ENCODE results near the gene CGB2. TPM values are rescaled to one million over a fixed set of nuclear protein-coding genes. Genes with fewer than 3 reads are reported as not detected.
"Not testable (repeated sequence)": the region's sequence is repeated elsewhere in the genome, so short reads cannot be mapped to it uniquely, and the experiment has no call there.

The CGB2 gene
- total RNA-seq, 1 experiment from 2014 or later = 0.77 TPM

- H3K4me2 ChIP-seq (ENCODE audit: insufficient read depth, insufficient read length, low read length); H3K9me3 Mint-ChIP-seq; H3K27ac Mint-ChIP-seq; H3K4ac ChIP-seq (ENCODE audit: low read depth, low read length); H3K79me1 ChIP-seq (ENCODE audit: insufficient read depth, low read depth, low read length, poor library complexity, severe bottlenecking); H2BK20ac ChIP-seq (ENCODE audit: low read depth, low read length, poor library complexity, severe bottlenecking); H3K4me3 Mint-ChIP-seq; H2AFZ ChIP-seq (ENCODE audit: low read length); H2AK5ac ChIP-seq (ENCODE audit: insufficient read length, low read length); H3K56ac ChIP-seq (ENCODE audit: insufficient read length, low read depth, low read length); H2BK12ac ChIP-seq (ENCODE audit: insufficient read length, low read depth, low read length); H2BK15ac ChIP-seq (ENCODE audit: low read depth, low read length); H4K20me1 ChIP-seq (ENCODE audit: control insufficient read depth, insufficient read depth, insufficient read length); H2BK120ac ChIP-seq (ENCODE audit: low read depth, low read length, poor library complexity, severe bottlenecking); H3K27ac ChIP-seq (ENCODE audit: insufficient read length, low read depth, low read length); H3K27me3 ChIP-seq (ENCODE audit: insufficient read depth, low read length); H2BK5ac ChIP-seq (ENCODE audit: insufficient read length, low read length); H3K9me3 ChIP-seq (ENCODE audit: control insufficient read depth, low read depth, low read length); H3K4me1 Mint-ChIP-seq; H3K4me1 ChIP-seq (ENCODE audit: insufficient read depth, low read length); H3K36me3 Mint-ChIP-seq (ENCODE audit: insufficient read depth in 1 of 3, low read depth in 3 of 3); H3K79me2 ChIP-seq (ENCODE audit: insufficient read depth, low read length); H3T11ph ChIP-seq (ENCODE audit: low read length); H3K23me2 ChIP-seq (ENCODE audit: insufficient read length, low read depth, low read length, poor library complexity, severe bottlenecking); H3K18ac ChIP-seq (ENCODE audit: insufficient read length, low read depth, low read length); H3K23ac ChIP-seq (ENCODE audit: insufficient read length, low read depth, low read length); DNase-seq; H4K91ac ChIP-seq (ENCODE audit: insufficient read length, low read depth, low read length); H3K9ac ChIP-seq (ENCODE audit: extremely low read depth, insufficient read length, low read length); H4K5ac ChIP-seq (ENCODE audit: insufficient read length, low read depth, low read length); H3K14ac ChIP-seq (ENCODE audit: insufficient read depth, low read length); H4K8ac ChIP-seq (replicated peaks; ENCODE audit: insufficient read length, low read depth, low read length): not testable (repeated sequence)
- WGBS (ENCODE audit: extremely low coverage, insufficient read length, low lambda C conversion rate) = no CpG with 5 or more reads among the region's 15 CpGs
- H3K27me3 Mint-ChIP-seq (ENCODE audit: low read depth) = peaks cover 22% of the 10 kb centered on the region
These were observed 11.9 kb downstream of the CGB2 start, which contains the start of gene CGB5 for GRCh38 chr19:49043548-49043947. CGB5 (plus strand) TSS chr19:49043848; CDS start chr19:49044210, 362 bp downstream.

GRCh38 chr19:49049011-49049410 is 17.3 kb downstream of the CGB2 start, which contains the start of gene CGB8:
CGB8 (minus strand) TSS chr19:49049111; CDS start chr19:49048739, 372 bp downstream.
- H2BK5ac ChIP-seq (ENCODE audit: insufficient read length, low read length); H3K4me1 ChIP-seq (ENCODE audit: insufficient read depth, low read length); H3K9me3 Mint-ChIP-seq; H3K4me3 Mint-ChIP-seq; H3K79me2 ChIP-seq (ENCODE audit: insufficient read depth, low read length); DNase-seq; H3T11ph ChIP-seq (ENCODE audit: low read length); H3K27ac Mint-ChIP-seq; H3K9ac ChIP-seq (ENCODE audit: extremely low read depth, insufficient read length, low read length); H3K18ac ChIP-seq (ENCODE audit: insufficient read length, low read depth, low read length); H3K27ac ChIP-seq (ENCODE audit: insufficient read length, low read depth, low read length); H3K23ac ChIP-seq (ENCODE audit: insufficient read length, low read depth, low read length); H2AFZ ChIP-seq (ENCODE audit: low read length); H2BK120ac ChIP-seq (ENCODE audit: low read depth, low read length, poor library complexity, severe bottlenecking); H2BK12ac ChIP-seq (ENCODE audit: insufficient read length, low read depth, low read length); H3K4ac ChIP-seq (ENCODE audit: low read depth, low read length); H3K9me3 ChIP-seq (ENCODE audit: control insufficient read depth, low read depth, low read length); H3K79me1 ChIP-seq (ENCODE audit: insufficient read depth, low read depth, low read length, poor library complexity, severe bottlenecking); H3K23me2 ChIP-seq (ENCODE audit: insufficient read length, low read depth, low read length, poor library complexity, severe bottlenecking); H2AK5ac ChIP-seq (ENCODE audit: insufficient read length, low read length); H4K91ac ChIP-seq (ENCODE audit: insufficient read length, low read depth, low read length); H3K4me2 ChIP-seq (ENCODE audit: insufficient read depth, insufficient read length, low read length); H4K5ac ChIP-seq (ENCODE audit: insufficient read length, low read depth, low read length); H3K27me3 ChIP-seq (ENCODE audit: insufficient read depth, low read length); H3K56ac ChIP-seq (ENCODE audit: insufficient read length, low read depth, low read length); H4K20me1 ChIP-seq (ENCODE audit: control insufficient read depth, insufficient read depth, insufficient read length); H3K14ac ChIP-seq (ENCODE audit: insufficient read depth, low read length); H2BK15ac ChIP-seq (ENCODE audit: low read depth, low read length); H3K36me3 Mint-ChIP-seq (ENCODE audit: insufficient read depth in 1 of 3, low read depth in 3 of 3); H4K8ac ChIP-seq (replicated peaks; ENCODE audit: insufficient read length, low read depth, low read length); H2BK20ac ChIP-seq (ENCODE audit: low read depth, low read length, poor library complexity, severe bottlenecking): not testable (repeated sequence)
- peaks cover 32% of the 10 kb centered on the region for H3K27me3 Mint-ChIP-seq (ENCODE audit: low read depth)
- peaks cover 0 to 14% of the 10 kb centered on the region in 2 experiments; a peak in 2 of 4 replicates for H3K4me1 Mint-ChIP-seq
- no CpG with 5 or more reads among the region's 12 CpGs for WGBS (ENCODE audit: extremely low coverage, insufficient read length, low lambda C conversion rate)

Measured in H9 (cell line).